GM10266 (cell line): ENCODE measurements around the gene ARRDC1.

ENCODE experiments used
- DNase-seq: peaks from one replicate; pipeline ENCODE4 v3.0.0; 2012; ENCODE audit errors: extremely low spot score
- TF ChIP-seq, protein P1 (sequence below): IDR thresholded peaks from 2 replicates; pipeline ENCODE4 v1.5.1; 2012; ENCODE audit warnings: mild to moderate bottlenecking, low read depth; ENCODE audit not compliant: control insufficient read depth, insufficient read depth; ENCODE audit errors: missing control alignments

ARRDC1 gene

DNA sequence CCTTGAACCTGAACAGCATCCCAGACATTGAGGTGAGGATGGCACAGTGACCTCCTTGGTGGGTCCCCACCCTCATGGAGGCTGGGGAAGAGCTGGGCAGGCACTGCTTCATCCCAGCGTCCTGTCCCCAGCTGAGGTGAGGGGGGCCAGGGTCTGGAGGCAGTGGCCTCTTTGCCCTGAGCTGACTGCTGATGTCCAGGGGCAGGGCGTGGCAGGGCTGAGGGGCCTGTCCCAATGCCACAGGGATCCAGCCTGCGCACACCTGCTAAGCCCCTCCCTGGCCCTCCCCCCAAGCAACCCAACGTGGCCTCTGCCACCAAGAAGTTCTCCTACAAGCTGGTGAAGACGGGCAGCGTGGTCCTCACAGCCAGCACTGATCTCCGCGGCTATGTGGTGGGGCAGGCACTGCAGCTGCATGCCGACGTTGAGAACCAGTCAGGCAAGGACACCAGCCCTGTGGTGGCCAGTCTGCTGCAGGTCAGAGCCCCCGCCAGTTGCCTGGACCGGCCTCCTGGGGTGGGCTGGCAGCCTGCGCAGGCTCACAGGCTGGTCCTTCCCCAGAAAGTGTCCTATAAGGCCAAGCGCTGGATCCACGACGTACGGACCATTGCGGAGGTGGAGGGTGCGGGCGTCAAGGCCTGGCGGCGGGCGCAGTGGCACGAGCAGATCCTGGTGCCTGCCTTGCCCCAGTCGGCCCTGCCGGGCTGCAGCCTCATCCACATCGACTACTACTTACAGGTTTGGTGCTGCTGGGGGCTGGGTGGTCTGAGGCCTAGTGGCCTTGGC, 8.4 kb downstream of the ARRDC1 start:
- no peak for DNase-seq
- TF ChIP-seq, protein P1, sequence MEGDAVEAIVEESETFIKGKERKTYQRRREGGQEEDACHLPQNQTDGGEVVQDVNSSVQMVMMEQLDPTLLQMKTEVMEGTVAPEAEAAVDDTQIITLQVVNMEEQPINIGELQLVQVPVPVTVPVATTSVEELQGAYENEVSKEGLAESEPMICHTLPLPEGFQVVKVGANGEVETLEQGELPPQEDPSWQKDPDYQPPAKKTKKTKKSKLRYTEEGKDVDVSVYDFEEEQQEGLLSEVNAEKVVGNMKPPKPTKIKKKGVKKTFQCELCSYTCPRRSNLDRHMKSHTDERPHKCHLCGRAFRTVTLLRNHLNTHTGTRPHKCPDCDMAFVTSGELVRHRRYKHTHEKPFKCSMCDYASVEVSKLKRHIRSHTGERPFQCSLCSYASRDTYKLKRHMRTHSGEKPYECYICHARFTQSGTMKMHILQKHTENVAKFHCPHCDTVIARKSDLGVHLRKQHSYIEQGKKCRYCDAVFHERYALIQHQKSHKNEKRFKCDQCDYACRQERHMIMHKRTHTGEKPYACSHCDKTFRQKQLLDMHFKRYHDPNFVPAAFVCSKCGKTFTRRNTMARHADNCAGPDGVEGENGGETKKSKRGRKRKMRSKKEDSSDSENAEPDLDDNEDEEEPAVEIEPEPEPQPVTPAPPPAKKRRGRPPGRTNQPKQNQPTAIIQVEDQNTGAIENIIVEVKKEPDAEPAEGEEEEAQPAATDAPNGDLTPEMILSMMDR, result no peak

DNA sequence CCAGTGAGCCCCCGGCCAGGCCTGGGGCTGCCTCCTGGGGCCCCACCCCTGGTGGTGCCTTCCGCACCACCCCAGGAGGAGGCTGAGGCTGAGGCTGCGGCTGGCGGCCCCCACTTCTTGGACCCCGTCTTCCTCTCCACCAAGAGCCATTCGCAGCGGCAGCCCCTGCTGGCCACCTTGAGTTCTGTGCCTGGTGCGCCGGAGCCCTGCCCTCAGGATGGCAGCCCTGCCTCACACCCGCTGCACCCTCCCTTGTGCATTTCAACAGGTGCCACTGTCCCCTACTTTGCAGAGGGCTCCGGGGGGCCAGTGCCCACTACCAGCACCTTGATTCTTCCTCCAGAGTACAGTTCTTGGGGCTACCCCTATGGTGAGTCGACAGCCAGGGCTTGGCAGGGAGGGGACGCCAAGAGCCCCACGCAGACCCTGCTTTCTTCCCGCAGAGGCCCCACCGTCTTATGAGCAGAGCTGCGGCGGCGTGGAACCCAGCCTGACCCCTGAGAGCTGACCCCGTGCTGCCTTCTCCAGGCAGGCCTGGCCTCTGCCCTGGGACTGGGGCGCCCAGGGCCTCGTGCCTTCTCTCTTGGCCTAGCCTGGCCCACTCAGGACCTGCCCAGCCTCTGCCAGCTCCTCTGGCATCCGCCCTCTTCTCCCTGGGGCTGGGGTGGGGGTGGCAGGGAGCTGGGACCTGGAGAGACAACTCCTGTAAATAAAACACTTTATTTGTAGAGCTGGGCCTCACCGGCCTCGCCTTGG, 9.3 kb downstream of the ARRDC1 start:
- DNase-seq, result no peak
- TF ChIP-seq, protein P1, result no peak

DNA sequence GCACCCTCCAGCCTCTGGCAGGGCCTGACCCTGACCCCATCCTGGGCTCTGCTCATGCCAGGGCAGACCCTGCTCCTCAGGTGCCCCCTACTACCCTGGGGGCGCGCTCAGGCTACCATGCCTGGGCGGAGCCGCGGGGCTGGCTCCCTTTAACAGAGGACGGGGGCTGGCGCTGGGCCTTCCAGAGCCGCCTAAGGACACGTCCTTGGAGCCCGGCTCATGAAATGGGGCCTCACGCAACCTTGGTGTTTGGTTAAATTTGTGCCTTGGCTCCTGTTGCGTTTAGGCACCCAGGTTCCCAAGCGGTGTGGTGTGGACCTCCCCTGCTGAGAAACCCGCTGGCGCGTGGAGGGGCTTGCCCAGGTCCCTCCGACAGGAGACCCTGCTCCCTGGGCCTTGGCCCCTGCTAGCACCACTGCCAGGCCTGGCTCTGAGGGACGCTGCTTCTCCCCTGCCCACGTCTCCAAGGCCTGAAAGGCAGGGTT, 9.9 kb downstream of the ARRDC1 start:
- DNase-seq, result no peak
- TF ChIP-seq, protein P1, result no peak

DNA sequence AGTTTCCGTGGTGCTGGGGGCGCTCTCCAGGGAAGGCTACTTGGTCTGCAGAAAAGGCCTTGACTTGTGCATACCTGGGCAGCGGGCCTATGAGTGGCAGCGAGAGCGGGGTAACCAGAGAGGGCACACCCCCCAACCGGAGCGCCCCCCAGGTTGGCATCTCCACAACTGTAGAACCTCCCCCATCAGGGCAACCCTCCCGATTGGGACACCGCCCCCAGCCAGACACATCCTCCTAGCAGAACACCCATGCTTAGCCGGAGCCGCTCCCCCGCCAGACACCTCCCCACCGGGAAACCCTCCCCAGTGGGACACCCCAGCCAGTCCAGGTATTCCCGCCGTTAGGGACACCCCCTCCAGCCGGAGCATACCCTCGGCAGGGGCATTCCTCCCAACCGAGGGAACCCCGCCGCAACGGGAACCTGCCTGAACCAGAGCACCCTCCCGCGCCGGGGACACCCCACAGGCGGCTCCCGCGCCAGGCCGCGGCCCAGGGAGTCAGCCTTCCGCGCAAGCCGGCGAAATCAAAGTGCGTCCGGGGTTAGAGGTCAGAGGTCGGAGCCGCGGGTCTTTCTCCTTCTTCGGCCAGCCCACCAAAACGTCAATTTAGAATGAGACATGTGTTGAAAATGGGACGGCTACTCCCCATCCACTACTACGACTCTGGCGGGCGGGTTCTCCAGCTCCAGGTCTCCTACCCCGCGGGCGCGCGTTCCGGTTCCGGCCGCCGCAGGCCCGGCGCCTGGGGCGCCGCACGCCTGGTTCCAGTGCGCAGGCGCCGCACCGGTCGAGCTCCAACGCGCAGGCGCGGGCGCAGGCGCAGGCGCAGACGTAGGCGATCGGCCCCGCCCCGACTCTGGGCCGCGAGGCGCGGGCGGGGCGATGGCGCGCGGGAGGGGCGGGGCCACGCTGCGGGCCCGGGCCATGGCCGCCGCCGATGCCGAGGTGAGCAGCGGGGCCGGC, 12.9 kb downstream of the ARRDC1 start, which contains the start of gene EHMT1:
Gene EHMT1, plus strand, starts transcription at position 901 of the 963 bp plus-strand sequence. Its CDS starts 24 bp downstream, at position 925.
- TF ChIP-seq, protein P1, result no peak
- DNase-seq, result peak; percentile 100

DNA sequence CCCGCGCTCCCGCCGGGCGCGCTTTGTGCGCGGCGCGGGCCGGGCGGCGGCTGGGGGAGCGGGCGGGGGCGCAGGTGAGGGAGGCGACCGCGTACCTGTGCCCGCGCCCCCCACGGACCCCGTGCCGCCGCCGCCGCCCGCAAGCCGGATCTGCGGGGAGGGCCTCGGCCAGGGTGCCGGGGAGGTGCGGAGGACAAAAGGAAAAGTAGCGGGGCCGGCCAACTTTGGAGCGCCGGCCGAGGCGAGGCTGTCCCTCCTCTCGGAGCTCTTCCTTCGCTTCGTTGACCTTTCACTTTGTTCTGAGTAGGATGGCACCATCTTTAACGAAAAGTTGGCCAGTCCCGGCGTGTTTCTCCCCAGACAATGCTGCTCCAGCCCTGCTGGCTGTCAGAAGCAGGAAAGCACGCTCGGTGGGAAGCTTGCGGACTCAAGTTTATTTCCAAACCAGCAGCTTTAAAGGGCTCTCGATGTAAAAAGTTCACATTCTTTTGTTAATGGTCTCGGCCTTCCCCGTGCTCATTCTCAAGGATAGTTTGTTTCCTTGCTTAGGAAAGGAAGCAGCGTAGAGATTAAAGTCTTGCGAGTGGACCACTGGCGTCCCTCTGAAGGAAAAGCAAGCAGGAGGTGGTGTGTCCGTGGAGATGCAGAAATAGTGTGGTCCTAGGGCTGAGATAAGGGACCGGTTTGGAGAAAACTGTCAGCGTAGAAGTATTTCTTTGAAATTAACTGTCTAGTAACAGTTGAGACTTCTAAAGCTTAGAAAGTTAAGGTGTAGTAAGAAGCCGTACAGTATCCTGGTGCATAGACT, 14.0 kb downstream of the ARRDC1 start:
- TF ChIP-seq, protein P1, result no peak
- DNase-seq, result peak; percentile 72

DNA sequence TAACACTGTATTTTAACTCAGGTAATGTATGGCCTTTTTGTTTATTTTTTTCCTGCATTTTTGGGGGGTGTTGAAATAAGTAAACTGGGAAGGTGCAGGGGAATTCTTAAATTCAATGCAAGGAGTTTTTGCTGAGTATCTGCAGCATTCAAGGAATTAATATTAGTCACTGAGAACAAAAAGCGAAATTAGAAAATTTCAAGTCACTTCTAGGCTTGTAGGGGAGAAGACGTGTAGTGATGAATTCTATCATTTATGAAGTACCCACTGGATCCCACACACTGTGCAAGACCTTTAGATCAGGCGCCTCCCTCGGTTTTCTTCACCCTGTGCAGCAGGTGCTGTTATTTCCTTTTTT, 14.5 kb downstream of the ARRDC1 start:
- DNase-seq, result no peak
- TF ChIP-seq, protein P1, result no peak
